ENCODE measurements around the gene MCRIP2.

MCRIP2 gene

GRCh38 chr16:600781-601180 is 40.8 kb upstream of the MCRIP2 start:
- TF ChIP-seq POLR2AphosphoS5 (IDR thresholded peaks at IDR 0.05; ENCODE audit: low read depth, low read length) (no peak), POLR2A (IDR thresholded peaks at IDR 0.05; ENCODE audit: low read depth, low read length) (no peak), TAF1 (IDR thresholded peaks at IDR 0.05; ENCODE audit: borderline replicate concordance, low read depth, low read length) (no peak)
- DNase-seq (ENCODE audit: insufficient read length): no peak
- no peak for FAIRE-seq

GRCh38 chr16:603933-604332 is 37.7 kb upstream of the MCRIP2 start:
- DNase-seq (ENCODE audit: insufficient read length) (no peak), FAIRE-seq (no peak)
- TF ChIP-seq TAF1 (IDR thresholded peaks at IDR 0.05; ENCODE audit: borderline replicate concordance, low read depth, low read length) (no peak), POLR2A (IDR thresholded peaks at IDR 0.05; ENCODE audit: low read depth, low read length) (no peak), POLR2AphosphoS5 (IDR thresholded peaks at IDR 0.05; ENCODE audit: low read depth, low read length) (no peak)

GRCh38 chr16:606656-607307 is 34.8 kb upstream of the MCRIP2 start:
- DNase-seq (ENCODE audit: insufficient read length) (no peak), FAIRE-seq (no peak)
- TF ChIP-seq POLR2A (IDR thresholded peaks at IDR 0.05; ENCODE audit: low read depth, low read length): no peak

- DNase-seq (ENCODE audit: insufficient read length) (no peak), FAIRE-seq (no peak)
- TF ChIP-seq POLR2AphosphoS5 (IDR thresholded peaks at IDR 0.05; ENCODE audit: low read depth, low read length): no peak
- TF ChIP-seq TAF1 (IDR thresholded peaks at IDR 0.05; ENCODE audit: borderline replicate concordance, low read depth, low read length): no peak
- TF ChIP-seq POLR2A (IDR thresholded peaks at IDR 0.05; ENCODE audit: low read depth, low read length): no peak
These were observed 33.6 kb upstream of the MCRIP2 start for GRCh38 chr16:608019-608418.

- no peak for FAIRE-seq
These were observed 32.3 kb upstream of the MCRIP2 start for GRCh38 chr16:609316-609715.

GRCh38 chr16:609984-610383 is 31.6 kb upstream of the MCRIP2 start:
- DNase-seq (ENCODE audit: insufficient read length) (no peak), FAIRE-seq (no peak)
- no peak for TF ChIP-seq POLR2AphosphoS5 (IDR thresholded peaks at IDR 0.05; ENCODE audit: low read depth, low read length)
- no peak for TF ChIP-seq POLR2A (IDR thresholded peaks at IDR 0.05; ENCODE audit: low read depth, low read length)
- TF ChIP-seq TAF1 (IDR thresholded peaks at IDR 0.05; ENCODE audit: borderline replicate concordance, low read depth, low read length): no peak

More at GRCh38 chr16:609316-609715, 32.3 kb upstream of the MCRIP2 start:
- no peak for DNase-seq (ENCODE audit: insufficient read length)
- TF ChIP-seq POLR2AphosphoS5 (IDR thresholded peaks at IDR 0.05; ENCODE audit: low read depth, low read length): no peak
- TF ChIP-seq POLR2A (IDR thresholded peaks at IDR 0.05; ENCODE audit: low read depth, low read length): no peak
- no peak for TF ChIP-seq TAF1 (IDR thresholded peaks at IDR 0.05; ENCODE audit: borderline replicate concordance, low read depth, low read length)

GRCh38 chr16:610513-611381 is 30.9 kb upstream of the MCRIP2 start:
- FAIRE-seq (no peak), DNase-seq (ENCODE audit: insufficient read length) (no peak)
- TF ChIP-seq POLR2AphosphoS5 (IDR thresholded peaks at IDR 0.05; ENCODE audit: low read depth, low read length) (no peak), TAF1 (IDR thresholded peaks at IDR 0.05; ENCODE audit: borderline replicate concordance, low read depth, low read length) (no peak), POLR2A (IDR thresholded peaks at IDR 0.05; ENCODE audit: low read depth, low read length) (no peak)

GRCh38 chr16:615122-615521 is 26.5 kb upstream of the MCRIP2 start:
- FAIRE-seq (peak; percentile 65), DNase-seq (ENCODE audit: insufficient read length) (no peak)
- TF ChIP-seq POLR2AphosphoS5 (IDR thresholded peaks at IDR 0.05; ENCODE audit: low read depth, low read length) (no peak), POLR2A (IDR thresholded peaks at IDR 0.05; ENCODE audit: low read depth, low read length) (no peak), TAF1 (IDR thresholded peaks at IDR 0.05; ENCODE audit: borderline replicate concordance, low read depth, low read length) (no peak)

- TF ChIP-seq POLR2AphosphoS5 (IDR thresholded peaks at IDR 0.05; ENCODE audit: low read depth, low read length) (no peak), TAF1 (IDR thresholded peaks at IDR 0.05; ENCODE audit: borderline replicate concordance, low read depth, low read length) (no peak), POLR2A (IDR thresholded peaks at IDR 0.05; ENCODE audit: low read depth, low read length) (no peak)
- DNase-seq (ENCODE audit: insufficient read length) (no peak), FAIRE-seq (no peak)
These were observed 24.7 kb upstream of the MCRIP2 start for GRCh38 chr16:616733-617586.

- TF ChIP-seq TAF1 (IDR thresholded peaks at IDR 0.05; ENCODE audit: borderline replicate concordance, low read depth, low read length): no peak
- TF ChIP-seq POLR2A (IDR thresholded peaks at IDR 0.05; ENCODE audit: low read depth, low read length): no peak
- TF ChIP-seq POLR2AphosphoS5 (IDR thresholded peaks at IDR 0.05; ENCODE audit: low read depth, low read length): no peak
- FAIRE-seq: no peak
These were observed 23.8 kb upstream of the MCRIP2 start for GRCh38 chr16:617855-618254.

GRCh38 chr16:619476-620100 is 22.0 kb upstream of the MCRIP2 start:
- FAIRE-seq: no peak
- no peak for TF ChIP-seq TAF1 (IDR thresholded peaks at IDR 0.05; ENCODE audit: borderline replicate concordance, low read depth, low read length)
- TF ChIP-seq POLR2AphosphoS5 (IDR thresholded peaks at IDR 0.05; ENCODE audit: low read depth, low read length): no peak
- DNase-seq (ENCODE audit: insufficient read length): no peak

More at GRCh38 chr16:617855-618254, 23.8 kb upstream of the MCRIP2 start:
- DNase-seq (ENCODE audit: insufficient read length): no peak
